Amygdala (tissue), 56 donors: ENCODE measurements around the gene PPARG.
A peak's percentile ranks its signal among the peaks of the same experiment; 100 is the strongest.

Source experiments
- DNase-seq, 56 donors: peaks; one replicate each; lab custom pipeline; 2025; lab: John Stamatoyannopoulos, UW

The PPARG gene

DNA sequence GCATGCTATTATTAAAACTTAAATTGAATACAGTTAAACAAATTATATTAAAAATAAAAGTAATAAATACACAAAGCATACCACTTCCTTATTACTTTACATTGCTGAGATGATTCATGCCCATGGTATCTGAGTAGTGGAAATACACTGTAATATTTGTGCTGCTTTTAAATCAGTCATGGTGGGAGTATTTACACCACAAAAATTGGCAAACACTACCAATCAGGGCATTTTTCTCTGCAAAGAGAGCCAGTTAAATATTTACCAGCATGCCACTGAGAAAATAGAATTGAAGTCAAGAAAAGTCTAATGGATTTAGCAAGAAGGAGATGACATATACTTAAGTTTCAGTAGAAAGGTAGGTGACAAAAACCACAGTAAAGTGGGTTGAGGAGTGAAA, 19.6 kb downstream of the PPARG start:
- no peak for DNase-seq

DNA sequence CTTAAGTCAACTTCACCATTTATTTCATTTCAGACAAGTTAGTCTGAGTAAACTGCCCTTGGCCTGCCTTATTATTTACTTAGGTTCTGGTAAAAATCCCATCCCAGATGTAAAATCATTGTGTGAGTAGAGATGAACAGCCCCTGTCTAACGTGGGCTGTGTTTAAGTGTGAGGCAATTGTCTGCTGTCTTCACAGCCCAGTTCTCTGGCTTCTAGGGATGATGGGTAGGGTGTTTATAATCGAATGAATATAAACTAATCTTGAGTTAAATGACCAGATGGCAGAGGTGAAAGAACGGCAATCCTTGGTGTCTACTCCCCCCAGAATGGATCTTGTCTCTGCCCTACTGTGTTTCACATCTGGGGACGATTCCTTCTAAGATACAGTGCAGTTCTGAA, 20.8 kb downstream of the PPARG start:
- DNase-seq: no peak

DNA sequence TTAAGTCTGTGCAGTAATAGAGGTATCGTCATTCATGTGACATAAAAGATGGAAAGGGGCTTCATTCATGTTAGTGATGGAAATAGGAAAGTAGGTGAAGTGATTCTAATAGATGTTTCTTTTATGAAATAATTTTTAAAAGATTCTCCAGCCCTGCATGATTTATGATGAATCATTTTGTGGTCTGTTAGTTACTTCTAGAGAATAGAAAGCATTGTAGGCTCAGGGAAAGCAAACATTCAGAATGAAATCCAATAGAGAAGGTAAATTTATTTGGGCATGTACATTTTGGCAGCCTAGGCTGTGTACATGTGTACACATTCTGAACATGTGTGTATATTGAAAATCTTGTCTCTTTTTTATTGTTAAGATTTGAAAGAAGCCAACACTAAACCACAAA, 23.1 kb downstream of the PPARG start:
- DNase-seq: no peak

DNA sequence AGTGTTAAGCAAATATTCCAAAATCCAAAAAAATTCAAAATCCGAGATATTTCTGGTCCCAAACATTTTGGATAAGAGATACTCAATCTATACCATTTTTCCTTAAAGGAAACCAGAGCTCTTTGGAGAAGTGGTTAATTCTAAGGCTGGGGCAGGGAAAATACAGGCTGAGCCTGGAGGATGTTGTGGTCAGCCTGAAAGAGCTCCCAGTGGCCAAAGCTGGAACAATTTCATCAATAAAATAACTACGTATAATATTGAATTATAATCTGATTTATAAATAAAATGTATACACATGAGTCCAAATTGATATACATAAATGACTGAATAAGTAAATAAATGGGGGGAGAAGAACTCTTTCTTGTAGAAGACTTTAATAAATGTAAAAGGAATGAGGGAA, 24.6 kb downstream of the PPARG start:
- DNase-seq: no peak

DNA sequence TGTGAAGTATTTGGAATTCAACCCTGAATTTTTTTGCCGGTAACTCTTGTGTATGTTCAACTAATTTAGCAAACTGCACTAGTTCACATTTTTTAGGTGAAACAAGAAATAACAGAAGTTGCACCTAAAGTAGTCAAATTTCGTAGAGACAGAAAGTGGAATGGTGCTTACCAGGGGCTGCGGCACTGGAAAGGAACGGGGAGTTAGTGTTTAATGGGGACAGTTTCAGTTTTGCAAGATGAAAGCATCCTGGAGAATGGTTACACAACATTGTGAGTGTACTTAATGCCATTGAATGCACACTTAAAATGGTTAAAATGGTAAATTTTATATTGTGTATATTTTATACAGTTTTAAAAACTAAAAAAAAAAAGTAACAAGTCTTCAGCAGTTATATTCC, 27.4 kb downstream of the PPARG start:
- no peak for DNase-seq

DNA sequence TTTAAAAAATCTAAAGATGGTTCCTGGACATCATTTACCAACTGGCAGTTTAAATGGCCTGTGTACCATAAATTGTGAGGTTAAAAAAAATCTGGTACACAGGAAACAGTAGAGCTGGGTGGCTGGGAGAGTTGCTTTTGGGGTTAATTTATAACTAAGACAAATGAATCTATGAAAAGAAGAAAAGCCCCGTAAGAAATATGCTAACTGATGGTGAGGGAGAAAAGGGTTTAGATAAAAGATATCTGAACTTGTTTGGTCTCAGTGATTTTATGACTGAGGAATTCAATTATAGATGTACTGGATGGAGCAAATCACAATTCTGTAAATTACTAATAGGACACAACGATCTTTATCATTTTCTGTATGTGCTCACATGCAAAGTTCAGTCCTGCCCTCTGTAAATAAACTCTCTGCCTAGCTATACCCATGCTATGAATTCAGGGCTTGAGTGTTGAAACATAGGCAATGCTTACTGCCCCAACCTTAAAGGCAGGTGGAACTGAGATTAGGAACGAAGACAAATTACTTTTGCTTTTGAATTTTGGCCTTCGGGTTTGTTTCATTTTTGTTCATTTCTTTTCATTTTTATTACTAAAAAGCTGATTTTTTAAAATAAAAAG, 28.0 kb downstream of the PPARG start:
- no peak for DNase-seq

DNA sequence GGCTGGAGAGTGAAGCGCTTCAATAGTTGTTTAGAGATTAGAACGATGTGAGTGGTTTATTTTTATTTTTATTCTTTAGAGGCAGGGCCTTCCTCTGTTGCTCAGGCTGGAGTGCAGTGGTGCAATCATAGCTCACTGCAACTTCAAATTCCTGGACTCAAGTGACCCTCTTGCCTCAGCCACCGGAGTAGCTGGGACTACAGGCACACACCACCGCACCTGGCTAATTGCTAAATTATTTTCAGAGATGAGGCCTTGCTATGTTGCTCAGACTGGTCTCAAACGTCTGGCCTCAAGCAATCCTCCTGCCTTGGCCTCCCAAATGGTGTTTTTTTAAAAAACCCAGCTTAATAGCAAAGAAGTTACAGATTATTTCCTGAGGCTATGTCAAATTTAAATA, 29.0 kb downstream of the PPARG start:
- no peak for DNase-seq

DNA sequence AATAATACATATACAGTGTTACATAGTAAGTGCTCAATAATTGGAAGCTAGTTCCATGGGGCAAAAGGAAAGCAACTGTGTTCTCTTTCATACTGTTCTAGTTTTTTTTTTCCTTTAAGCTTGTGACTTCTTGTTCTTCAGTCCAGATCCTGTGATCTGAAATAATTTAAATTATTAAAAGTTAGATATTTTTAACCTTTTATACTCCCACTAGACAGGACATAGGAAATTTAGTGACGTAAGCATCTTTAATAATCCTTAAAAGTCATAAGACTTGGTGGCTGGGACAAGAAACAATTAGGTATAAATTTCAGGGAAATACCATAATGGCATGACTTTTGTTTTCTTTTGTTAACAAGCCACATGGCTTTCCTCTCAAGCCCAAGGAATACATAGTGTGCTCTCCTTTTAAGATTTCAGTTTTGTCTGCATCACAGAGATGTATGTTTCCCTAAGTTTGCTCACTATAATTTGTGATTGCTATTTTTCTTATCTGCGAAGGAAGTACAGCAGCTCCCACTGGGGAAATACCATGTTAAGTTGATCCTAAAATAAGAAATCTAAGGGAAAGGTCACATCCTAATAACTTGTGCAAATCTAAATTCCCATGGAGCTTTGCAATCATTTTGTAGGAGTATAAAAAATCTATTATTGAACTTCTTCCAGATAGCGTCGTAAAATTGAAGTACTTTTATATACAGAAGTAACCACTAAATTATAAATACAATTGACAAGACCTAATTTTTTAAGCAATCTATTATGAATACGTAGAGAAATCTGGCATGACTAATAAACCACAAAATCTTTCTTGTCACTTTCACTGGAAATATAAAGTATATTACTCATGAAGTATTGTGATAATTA, 30.1 kb downstream of the PPARG start:
- no peak for DNase-seq

DNA sequence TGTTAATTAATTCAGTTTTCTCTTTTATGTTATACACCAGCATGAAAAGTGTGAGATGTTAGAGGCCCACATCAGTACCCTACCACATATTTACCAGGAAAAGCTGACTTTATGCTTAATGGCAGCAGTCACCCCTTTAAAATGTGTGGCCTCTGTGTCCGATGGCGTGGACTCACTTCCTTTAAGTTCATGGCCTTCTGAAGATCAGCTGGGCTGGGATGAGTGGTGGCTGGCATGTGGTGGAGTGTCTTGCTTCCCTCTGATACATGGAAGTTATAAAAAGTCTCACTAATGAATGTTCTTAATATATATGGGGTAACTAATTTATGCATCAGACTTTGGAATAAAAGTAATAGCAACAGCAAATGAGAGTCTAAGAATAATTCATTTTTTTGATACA, 32.1 kb downstream of the PPARG start:
- no peak for DNase-seq

DNA sequence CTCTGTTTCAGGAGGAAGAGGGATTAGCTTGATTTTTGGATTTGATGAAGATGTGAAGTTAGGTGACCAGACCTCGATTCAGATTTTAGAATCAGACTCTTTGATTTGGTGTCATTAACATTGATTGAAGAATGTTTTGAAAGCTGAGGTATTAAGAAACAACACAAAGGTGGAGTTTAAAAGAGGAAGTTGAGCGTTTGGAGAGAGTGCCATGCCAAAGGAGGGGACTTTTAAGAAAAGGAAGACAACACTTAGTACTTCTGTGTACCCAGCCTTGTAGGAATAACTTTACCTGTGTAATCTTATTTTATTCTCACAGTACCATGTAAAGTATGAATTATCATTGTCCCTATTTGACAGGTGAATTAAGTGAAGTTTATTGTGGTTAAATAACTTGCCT, 34.4 kb downstream of the PPARG start:
- DNase-seq: no peak

DNA sequence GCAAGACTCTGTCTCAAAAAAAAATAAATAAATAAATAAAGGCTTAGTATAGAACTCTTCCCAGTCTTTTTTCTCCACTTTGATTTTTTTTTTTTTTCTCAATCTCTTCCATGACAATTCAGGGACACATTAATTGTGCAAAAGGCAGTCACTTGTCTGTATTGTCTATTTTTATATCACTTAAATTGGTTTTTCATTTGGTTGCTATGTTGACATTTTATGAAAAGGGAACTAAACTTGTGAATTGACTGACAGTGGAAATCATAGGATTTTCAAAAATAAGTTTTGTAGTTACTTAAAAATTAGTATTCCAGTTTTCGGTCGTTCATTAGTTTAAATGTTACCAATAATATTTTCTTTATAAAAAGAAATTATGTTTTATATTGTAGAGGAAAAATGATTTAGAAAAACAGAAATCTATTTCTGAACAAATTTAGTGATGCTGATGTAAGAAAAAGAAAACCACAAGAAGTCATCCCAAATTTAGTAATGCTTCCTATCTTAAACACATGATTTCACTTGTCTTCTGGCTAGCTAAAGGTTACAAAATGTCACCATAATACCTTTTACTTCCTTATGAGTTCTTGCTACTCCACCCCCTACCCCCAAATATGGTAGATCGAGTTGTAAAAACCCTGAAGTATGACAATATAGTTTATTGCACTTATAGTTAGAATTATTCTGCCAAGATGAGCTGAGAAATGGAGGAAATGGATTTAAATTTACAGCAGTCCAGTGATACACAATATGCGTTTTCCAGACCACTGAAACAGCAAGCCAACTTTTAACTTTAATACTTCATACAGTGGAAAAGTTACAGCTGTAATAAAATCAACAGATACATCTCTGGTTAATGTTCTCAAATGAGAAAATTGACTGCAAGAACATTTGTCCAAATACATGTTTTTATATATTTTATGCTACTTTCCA, 37.0 kb downstream of the PPARG start:
- no peak for DNase-seq

DNA sequence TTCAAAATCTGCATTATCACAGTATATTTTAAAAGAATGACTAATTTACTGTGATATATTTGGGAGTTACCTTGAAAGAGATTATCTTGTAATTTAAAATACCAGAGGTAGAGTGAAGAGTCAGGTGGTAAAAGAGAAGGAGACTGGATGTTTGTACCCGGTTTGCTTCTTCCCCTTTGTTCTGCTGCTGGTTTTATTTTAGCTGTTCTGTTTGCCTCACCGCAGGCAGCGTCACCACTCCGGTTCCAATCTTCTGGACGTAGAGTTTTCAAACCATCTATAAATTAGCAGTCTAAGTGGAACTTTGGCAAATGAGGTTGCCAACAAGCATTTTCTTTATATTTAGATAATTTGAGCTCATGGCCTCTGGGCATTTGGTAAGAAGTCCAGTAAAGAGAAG, 38.2 kb downstream of the PPARG start:
- peak in 1 of 56 donors; percentile 10 for DNase-seq

DNA sequence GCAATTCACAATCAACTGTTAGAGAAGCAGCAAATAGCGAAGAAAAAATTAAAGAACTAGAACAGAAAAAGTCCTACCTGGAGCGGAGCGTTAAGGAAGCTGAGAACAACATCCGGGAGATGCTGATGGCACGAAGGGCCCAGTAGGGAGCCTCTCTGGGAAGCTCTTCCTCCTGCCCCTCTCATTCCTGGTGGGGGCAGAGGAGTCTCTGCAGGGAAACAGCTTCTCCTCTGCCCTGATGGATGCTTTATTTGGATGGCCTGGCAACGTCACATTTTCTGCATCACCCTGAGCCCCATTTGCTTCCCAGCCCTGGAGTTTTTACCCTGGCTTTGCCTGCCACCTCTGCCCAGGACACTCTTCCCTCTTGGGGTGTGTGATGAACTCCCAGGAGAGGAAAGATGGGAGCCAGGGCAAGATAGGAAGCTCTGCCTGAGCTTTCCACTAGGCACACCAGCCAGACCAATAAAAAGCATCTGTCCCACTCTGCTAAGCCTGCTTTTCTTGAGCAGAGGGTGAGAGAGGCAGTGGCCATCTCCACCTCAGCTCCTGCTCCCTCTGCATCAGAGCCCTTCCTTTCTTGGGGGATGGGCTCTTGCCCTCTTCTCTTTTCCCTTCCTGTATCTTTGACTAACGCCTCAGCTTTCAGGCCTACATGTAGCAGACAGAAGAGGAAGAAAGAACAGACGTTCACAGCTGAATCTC, 39.4 kb downstream of the PPARG start:
- peak in 2 of 56 donors; percentile 6 to 29 for DNase-seq

DNA sequence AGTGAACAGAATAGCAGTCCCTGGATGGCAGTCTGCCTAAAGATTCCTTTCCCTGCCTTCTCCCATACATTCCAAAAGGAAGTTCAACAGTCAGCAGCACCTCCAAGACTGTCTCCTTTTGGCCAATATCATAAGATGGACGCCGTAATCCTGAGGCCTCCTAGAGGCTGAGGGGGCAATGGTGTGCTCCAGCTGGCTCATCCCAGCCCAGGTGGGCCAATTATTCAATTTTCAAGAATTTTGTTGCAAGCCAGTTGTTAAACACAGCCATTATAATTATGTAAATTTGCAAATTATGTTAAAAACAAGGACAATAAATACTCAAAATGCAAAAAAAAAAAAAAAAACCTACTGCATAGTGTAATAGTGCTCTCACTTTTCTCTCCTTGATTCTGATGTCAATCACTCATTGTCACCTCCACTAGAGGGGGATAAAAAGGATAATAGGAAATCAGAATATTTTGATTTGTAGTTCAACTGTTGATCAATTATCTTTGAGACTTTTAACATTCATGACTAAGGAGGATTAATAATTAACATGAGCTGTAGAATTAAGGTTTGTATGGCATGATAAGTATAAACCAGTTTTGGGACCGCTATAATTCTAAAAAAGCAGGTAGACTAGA, 40.1 kb downstream of the PPARG start:
- DNase-seq: no peak

DNA sequence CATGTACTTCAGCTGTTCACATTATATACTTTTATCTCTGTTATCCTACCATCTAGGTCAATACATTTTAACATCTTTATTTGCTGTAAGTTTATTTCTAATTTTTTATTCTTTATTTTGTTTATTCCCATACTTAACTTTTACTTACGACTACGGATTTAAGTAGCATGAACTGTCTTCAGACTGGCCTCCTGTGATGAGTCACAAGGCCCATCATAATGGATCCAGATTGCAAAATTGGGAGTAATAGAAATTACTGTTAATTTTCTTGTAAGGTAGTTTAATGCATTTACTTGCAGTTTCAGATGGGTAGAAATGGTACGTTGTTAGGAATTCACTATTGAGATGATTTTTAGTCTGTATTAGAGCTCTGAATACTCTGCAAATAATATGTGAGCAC, 45.9 kb downstream of the PPARG start:
- DNase-seq: no peak

DNA sequence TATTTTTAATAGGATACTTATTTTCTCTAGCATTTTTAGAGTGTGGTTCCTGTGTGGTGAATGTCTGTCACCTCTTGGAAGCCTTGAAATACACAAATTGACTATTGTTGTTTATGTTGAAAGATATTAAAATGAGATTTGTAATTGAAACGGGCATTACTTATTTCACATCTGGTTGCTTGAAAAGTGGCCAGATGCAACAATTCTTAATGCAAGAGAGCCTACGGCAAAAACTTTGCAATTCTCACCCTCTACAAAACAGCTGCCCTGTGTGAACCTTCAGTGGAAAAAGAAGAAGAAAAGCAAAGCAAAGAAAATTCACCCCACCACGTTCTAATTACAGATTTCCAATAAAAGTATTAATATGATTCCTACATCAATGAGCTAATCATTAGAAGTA, 46.6 kb downstream of the PPARG start:
- DNase-seq: no peak

DNA sequence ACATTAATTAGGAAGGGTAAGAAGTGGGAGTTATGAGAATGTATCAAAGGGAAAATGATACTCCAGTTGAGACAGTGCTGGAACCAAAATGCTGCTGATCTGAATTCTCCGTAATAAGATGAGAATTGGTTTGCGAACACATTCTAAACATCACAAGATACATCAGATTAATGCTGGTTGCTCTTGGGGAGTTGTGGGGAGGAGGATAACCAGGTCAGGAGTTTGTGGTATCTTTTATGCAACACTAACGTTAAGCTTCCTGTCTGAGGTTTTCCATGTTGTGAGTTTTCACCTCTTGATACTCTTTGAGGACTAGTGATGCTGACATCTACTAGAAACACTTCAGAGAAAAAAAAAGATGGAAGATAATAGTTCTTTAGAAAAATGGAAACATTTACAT, 47.2 kb downstream of the PPARG start:
- DNase-seq: no peak

DNA sequence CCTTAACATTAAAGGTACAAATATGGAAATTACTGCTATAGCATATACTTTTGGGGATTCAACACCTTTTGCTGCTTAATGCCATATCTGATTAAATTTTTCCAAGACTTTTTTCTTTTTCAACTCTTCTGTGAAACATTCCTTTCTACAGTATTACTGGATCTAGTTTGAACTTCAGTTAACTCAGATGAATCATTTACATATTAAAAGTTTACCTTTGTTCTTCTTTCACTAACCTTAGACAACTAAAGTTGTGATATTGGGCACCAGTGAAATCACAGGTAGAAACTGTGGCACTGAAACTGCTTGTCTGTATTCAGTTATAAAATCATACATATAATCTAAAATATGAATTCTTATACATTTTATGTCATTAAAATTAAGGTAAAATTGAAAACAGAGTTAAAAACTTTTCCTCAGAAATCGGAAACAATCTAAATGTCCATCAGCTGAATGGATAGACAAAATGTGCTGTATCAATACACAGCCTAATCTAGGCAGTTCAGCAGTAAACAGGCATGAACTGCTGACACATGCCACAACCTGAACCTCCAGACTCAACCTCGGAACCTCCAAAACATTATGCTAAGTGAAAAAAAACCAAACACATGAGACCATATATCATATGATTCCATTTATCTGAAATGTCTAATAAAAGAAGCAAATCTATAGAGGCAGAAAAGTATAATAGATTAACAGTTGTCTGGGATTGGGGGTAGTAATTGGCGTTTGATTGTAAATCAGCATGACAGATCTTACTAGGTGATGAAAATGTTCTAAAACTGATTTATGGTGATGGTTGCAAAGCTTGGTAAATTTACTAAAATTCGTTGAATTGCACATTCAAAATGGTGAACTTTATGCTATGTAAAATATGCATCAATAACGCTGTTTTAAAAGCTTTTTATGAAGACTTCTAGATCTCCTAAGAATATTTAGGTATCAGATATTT, 50.0 kb downstream of the PPARG start:
- DNase-seq: no peak
